Lower lobe of right lung (tissue), 2 donors: ENCODE results near the gene MYH8. TPM values are rescaled to one million over a fixed set of nuclear protein-coding genes. Genes with fewer than 3 reads are reported as not detected.
A peak's percentile ranks its signal among the peaks of the same experiment; 100 is the strongest.

Source experiments
- ATAC-seq, 2 donors: fragments of 200-7000 bp; cut with Tn5 transposase; one replicate each; pipeline ENCODE4 v1.9.1; 2020 to 2022; ENCODE audit warnings: mild to moderate bottlenecking in 2 of 2, moderate library complexity in 2 of 2
- DNase-seq: peaks from one replicate; pipeline ENCODE4 v3.0.0-alpha.2; 2020
- H3K27ac ChIP-seq: fragments of 200-600 bp; one replicate; pipeline ENCODE4 v1.8.0; 2022
- H3K27me3 ChIP-seq: fragments of 200-600 bp; one replicate; pipeline ENCODE4 v1.8.0; 2022; ENCODE audit warnings: low read depth
- H3K36me3 ChIP-seq: fragments of 200-600 bp; one replicate; pipeline ENCODE4 v1.8.0; 2022; ENCODE audit warnings: mild to moderate bottlenecking
- H3K4me1 ChIP-seq: fragments of 200-600 bp; one replicate; pipeline ENCODE4 v1.8.0; 2022
- H3K4me3 ChIP-seq: fragments of 200-600 bp; one replicate; pipeline ENCODE4 v1.8.0; 2022; ENCODE audit warnings: mild to moderate bottlenecking
- H3K9me3 ChIP-seq: fragments of 200-600 bp; one replicate; pipeline ENCODE4 v1.8.0; 2022
- CTCF ChIP-seq: fragments of 200-600 bp; IDR thresholded peaks from one replicate; pipeline ENCODE4 v1.8.0; 2022; ENCODE audit warnings: antibody characterized with exemption, mild to moderate bottlenecking
- intact Hi-C: fragments of 100-400 bp; cut with DNase I; formaldehyde crosslinking; loops from one replicate; pipeline ENCODE4 v1.11.0; 2022
- total RNA-seq: library from RNA; stranded (reverse); fragmentation: NEBNext Ultra II Directional; extraction: Animal tissue kit (Norgen Biotek cat#: 25700); gene quantifications from one replicate; pipeline ENCODE4 v1.2.1, GENCODE V29; 2021
- donor health status: DM: no; HTN: yes; CAD: no; lungs with severe emphysema.

Gene MYH8
- total RNA-seq, 1 donor from 2014 or later, result not detected

- H3K36me3 ChIP-seq, result no peaks in the 10 kb centered on the region
- no peak overlapping the region for H3K27ac ChIP-seq
- no peaks in the 10 kb centered on the region for H3K9me3 ChIP-seq
- no peaks in the 10 kb centered on the region for H3K4me1 ChIP-seq
- peak; percentile 17 for TF ChIP-seq CTCF
- H3K4me3 ChIP-seq, result no peak overlapping the region
- DNase-seq, result no peak
- intact Hi-C loops, result no loop called here
- no peaks in the 10 kb centered on the region for H3K27me3 ChIP-seq
- ATAC-seq, result no peak
These were observed 72.3 kb downstream of the MYH8 start for GRCh38 chr17:10349403-10349802.

GRCh38 chr17:10344816-10345215, 76.9 kb downstream of the MYH8 start:
- H3K36me3 ChIP-seq, result no peaks in the 10 kb centered on the region
- no peak overlapping the region for H3K27ac ChIP-seq
- H3K4me1 ChIP-seq, result no peaks in the 10 kb centered on the region
- H3K9me3 ChIP-seq, result no peaks in the 10 kb centered on the region
- ATAC-seq (no peak), DNase-seq (no peak)
- H3K4me3 ChIP-seq, result no peak overlapping the region
- H3K27me3 ChIP-seq, result no peaks in the 10 kb centered on the region
- intact Hi-C loops, result no loop called here
- no peak for TF ChIP-seq CTCF

Other genes starting within 250 kb of the MYH8 start
- gene GAS7, start 223.3 kb downstream of the MYH8 start, total RNA-seq, result 54.1 TPM
- not detected for gene MYH13, start 48.9 kb downstream of the MYH8 start, total RNA-seq
- gene MYH4, start 47.6 kb upstream of the MYH8 start, total RNA-seq, result not detected
- gene MYH1, start 96.6 kb upstream of the MYH8 start, total RNA-seq, result not detected
- gene MYH2, start 127.7 kb upstream of the MYH8 start, total RNA-seq, result 0.06 TPM
- gene MYH3, start 235.4 kb upstream of the MYH8 start, total RNA-seq, result 1.2 TPM